Activated CD4-positive, CD25-positive, alpha-beta regulatory T cell treated with anti-CD3 and anti-CD28 coated beads, Interleukin-2, amount 50 U/mL, for 72 hours (primary cell): ENCODE measurements around the gene KCMF1.
"Not testable (repeated sequence)": the region's sequence is repeated elsewhere in the genome, so short reads cannot be mapped to it uniquely, and the experiment has no call there.

Experiments used
- DNase-seq: peaks from one replicate; pipeline ENCODE4 v3.0.0; 2021

KCMF1 gene

GRCh38 chr2:84970868-84971509, at the start of gene KCMF1:
TSS of gene KCMF1 (plus strand) at chr2:84971161. CDS start at chr2:84971452, 291 bp downstream.
- peak; percentile 76 for DNase-seq

GRCh38 chr2:84923009-84923408, 48.0 kb upstream of the KCMF1 start:
- DNase-seq: no peak

GRCh38 chr2:84924173-84925106, 46.5 kb upstream of the KCMF1 start:
- no peak for DNase-seq

- no peak for DNase-seq
These were observed 45.6 kb upstream of the KCMF1 start for GRCh38 chr2:84925336-84925723.

- peak; percentile 99 for DNase-seq
These were observed 45.1 kb upstream of the KCMF1 start for GRCh38 chr2:84925724-84926376.

- DNase-seq: no peak
These were observed 43.7 kb upstream of the KCMF1 start for GRCh38 chr2:84927275-84927627.

- no peak for DNase-seq
These were observed 39.6 kb upstream of the KCMF1 start for GRCh38 chr2:84931384-84931821.

GRCh38 chr2:84938194-84938879, 32.6 kb upstream of the KCMF1 start:
- no peak for DNase-seq

- DNase-seq: peak; percentile 65
These were observed 31.4 kb upstream of the KCMF1 start for GRCh38 chr2:84939426-84940087.

- no peak for DNase-seq
These were observed 30.9 kb upstream of the KCMF1 start for GRCh38 chr2:84940088-84940470.

GRCh38 chr2:84940831-84941412, 30.0 kb upstream of the KCMF1 start:
- no peak for DNase-seq

- no peak for DNase-seq
These were observed 28.8 kb upstream of the KCMF1 start for GRCh38 chr2:84942166-84942565.

GRCh38 chr2:84942964-84943421, 28.0 kb upstream of the KCMF1 start:
- no peak for DNase-seq

- DNase-seq: no peak
These were observed 26.6 kb upstream of the KCMF1 start for GRCh38 chr2:84944295-84944909.

GRCh38 chr2:84945838-84946203, 25.1 kb upstream of the KCMF1 start:
- DNase-seq: not testable (repeated sequence)

GRCh38 chr2:84946204-84947009, 24.6 kb upstream of the KCMF1 start:
- peak; percentile 58 for DNase-seq

- no peak for DNase-seq
These were observed 23.9 kb upstream of the KCMF1 start for GRCh38 chr2:84947010-84947593.

GRCh38 chr2:84953535-84953934, 17.4 kb upstream of the KCMF1 start:
- no peak for DNase-seq

- DNase-seq: no peak
These were observed 16.6 kb upstream of the KCMF1 start for GRCh38 chr2:84954329-84954728.
